Ovary (tissue), 9 donors: ENCODE data around the gene PCNX1. TPM values are rescaled to one million over a fixed set of nuclear protein-coding genes. Genes with fewer than 3 reads are reported as not detected.

Source experiments
- DNase-seq, 5 donors: peaks; one replicate each; pipeline ENCODE4 v3.0.0-alpha.2; 2019 to 2020
- H3K27ac ChIP-seq, 2 donors: fragments of 200-600 bp; one replicate each; pipeline versions ENCODE4 v1.5.1 to v1.8.0; 2019 to 2022
- H3K27me3 ChIP-seq: fragments of 200-600 bp; one replicate; pipeline ENCODE4 v1.8.0; 2022
- H3K36me3 ChIP-seq: fragments of 200-600 bp; sonication (generic); one replicate; pipeline ENCODE4 v1.5.1; 2019
- H3K4me1 ChIP-seq: one replicate; pipeline ENCODE4 v1.8.1; 2013; ENCODE audit warnings: mild to moderate bottlenecking, moderate library complexity; ENCODE audit not compliant: insufficient read depth
- H3K4me3 ChIP-seq: fragments of 200-600 bp; sonication (generic); one replicate; pipeline ENCODE4 v1.5.1; 2017
- H3K9me3 ChIP-seq, 2 donors: fragments of 200-600 bp in 1 of 2; sonication (generic) in 1 of 2; one replicate each; pipeline versions ENCODE4 v1.5.1 to v1.8.1; 2013 to 2019; ENCODE audit warnings: mild to moderate bottlenecking in 1 of 2, moderate library complexity in 1 of 2
- EP300 ChIP-seq: sonication (generic); formaldehyde crosslinking; IDR thresholded peaks from one replicate; pipeline ENCODE4 v1.6.1; 2017; ENCODE audit warnings: antibody characterized with exemption
- POLR2A ChIP-seq: fragments of 450-650 bp; IDR thresholded peaks from one replicate; pipeline ENCODE4 v1.6.1; 2017; ENCODE audit warnings: antibody characterized with exemption, mild to moderate bottlenecking, moderate library complexity
- WGBS, 3 donors: extraction: QIAGEN DNeasy Blood & Tissue Kit in 1 of 3; methylation state at CpG; one replicate each; pipeline versions ENCODE4 v1.1.5 to v1.1.7; 2013 to 2017; 5-methylcytosine and 5-hydroxymethylcytosine counted together
- intact Hi-C, 4 donors: fragments of 100-400 bp; cut with DNase I; formaldehyde crosslinking; loops; one replicate each; pipeline versions ENCODE4 v1.11.0 to v1.15.1; 2022 to 2023
- polyA plus RNA-seq, 2 donors: library from polyadenylated mRNA; stranded (reverse); fragments of 200-250 nt in 1 of 2; fragments of 350-450 nt in 1 of 2; fragmentation: Illumina TruSeq in 1 of 2; extraction: RNeasy Lipid Tissue Mini Kit (QIAGEN cat#74804) in 1 of 2; gene quantifications; one replicate each; pipeline ENCODE4 v1.2.3, GENCODE V29; 2013 to 2014
- total RNA-seq, 7 donors: library from RNA; depleted of rRNA in 2 of 7; stranded (reverse); fragments of >200 nt in 2 of 7; fragmentation: NEBNext Ultra II Directional in 3 of 7; extraction: Animal tissue kit (Norgen Biotek cat#: 25700) in 3 of 7; gene quantifications; one replicate each; pipeline versions ENCODE4 v1.1.0 to v1.2.4, GENCODE V29; 2016 to 2023
- TF ChIP-seq, protein P1 (sequence below), 3 donors: fragments of 450-650 bp in 2 of 3; fragments of 200-600 bp in 1 of 3; IDR thresholded peaks; one replicate each; pipeline versions ENCODE4 v1.5.1 to v1.8.0; 2016 to 2022; ENCODE audit warnings: antibody characterized with exemption in 3 of 3, mild to moderate bottlenecking in 1 of 3
- donor health status: DM: no; HTN: no; CAD: no; lungs with moderate emphysema.
- donor health status: DM: no; HTN: no; CAD: no.
- donor health status: Bipolar disorder and iron deficiency.
- donor health status: DM: yes; HTN: yes; CAD: no.
- donor health status: DM: no; HTN: no; CAD: no.
- donor health status: DM: yes; HTN: yes; CAD: no.

The PCNX1 gene
- total and polyA plus RNA-seq, 9 donors, result 13.3 to 101 (median 69.5) TPM

DNA sequence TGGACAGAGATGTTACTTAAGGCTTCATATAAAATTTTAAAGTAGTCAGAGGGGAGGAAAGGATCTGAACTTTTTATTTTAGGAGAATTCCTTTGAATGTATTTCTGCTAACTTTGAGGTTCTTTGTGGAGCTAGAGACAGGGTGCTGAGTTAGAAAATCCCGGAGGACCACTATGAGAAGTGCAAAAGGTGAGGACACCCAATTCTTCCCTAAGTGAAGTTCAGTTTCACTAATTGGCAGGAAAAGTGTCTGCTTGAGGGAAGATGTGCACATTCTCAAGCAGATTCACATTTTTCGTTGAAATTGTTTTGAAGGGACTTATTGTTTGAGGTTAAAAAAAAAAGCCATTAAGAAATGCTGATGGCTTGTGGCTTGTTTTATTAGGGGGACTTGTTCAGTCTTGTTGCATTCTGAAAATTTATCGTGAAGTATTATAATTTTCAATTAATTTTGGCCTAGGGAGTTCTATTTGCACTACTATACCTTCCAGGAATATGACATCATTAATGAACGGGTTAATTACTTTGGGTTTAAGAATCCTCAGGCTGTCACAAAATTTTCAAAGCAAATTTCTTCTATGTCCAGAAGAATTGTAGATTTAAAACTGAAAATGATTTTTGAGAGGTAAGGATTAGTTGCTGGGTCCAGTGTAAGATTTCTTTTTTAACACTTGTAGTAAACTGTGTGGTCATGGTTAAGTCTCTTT is 1.8 kb downstream of the PCNX1 start:
- Histone ChIP-seq H3K4me1 (peaks cover 16% of the 10 kb centered on the region), H3K27ac (peak overlapping the region; percentile 92 to 95), H3K4me3 (peak overlapping the region; percentile 98), H3K9me3 (no peaks in the 10 kb centered on the region), H3K27me3 (no peaks in the 10 kb centered on the region), H3K36me3 (no peaks in the 10 kb centered on the region)
- TF ChIP-seq EP300 (no peak), POLR2A (no peak)
- TF ChIP-seq, protein P1, sequence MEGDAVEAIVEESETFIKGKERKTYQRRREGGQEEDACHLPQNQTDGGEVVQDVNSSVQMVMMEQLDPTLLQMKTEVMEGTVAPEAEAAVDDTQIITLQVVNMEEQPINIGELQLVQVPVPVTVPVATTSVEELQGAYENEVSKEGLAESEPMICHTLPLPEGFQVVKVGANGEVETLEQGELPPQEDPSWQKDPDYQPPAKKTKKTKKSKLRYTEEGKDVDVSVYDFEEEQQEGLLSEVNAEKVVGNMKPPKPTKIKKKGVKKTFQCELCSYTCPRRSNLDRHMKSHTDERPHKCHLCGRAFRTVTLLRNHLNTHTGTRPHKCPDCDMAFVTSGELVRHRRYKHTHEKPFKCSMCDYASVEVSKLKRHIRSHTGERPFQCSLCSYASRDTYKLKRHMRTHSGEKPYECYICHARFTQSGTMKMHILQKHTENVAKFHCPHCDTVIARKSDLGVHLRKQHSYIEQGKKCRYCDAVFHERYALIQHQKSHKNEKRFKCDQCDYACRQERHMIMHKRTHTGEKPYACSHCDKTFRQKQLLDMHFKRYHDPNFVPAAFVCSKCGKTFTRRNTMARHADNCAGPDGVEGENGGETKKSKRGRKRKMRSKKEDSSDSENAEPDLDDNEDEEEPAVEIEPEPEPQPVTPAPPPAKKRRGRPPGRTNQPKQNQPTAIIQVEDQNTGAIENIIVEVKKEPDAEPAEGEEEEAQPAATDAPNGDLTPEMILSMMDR (IDR thresholded peaks at IDR 0.05), result no peak
- WGBS, 3 donors, result 17 to 32% (median 21%) methylated on average over 4 of the region's 4 CpGs
- DNase-seq, result no peak
- intact Hi-C loops, result loop anchor here (5.0 to 10.0 kb wide), 4 partner anchors 58 to 87 kb away; no protein-coding TSS in a partner anchor

DNA sequence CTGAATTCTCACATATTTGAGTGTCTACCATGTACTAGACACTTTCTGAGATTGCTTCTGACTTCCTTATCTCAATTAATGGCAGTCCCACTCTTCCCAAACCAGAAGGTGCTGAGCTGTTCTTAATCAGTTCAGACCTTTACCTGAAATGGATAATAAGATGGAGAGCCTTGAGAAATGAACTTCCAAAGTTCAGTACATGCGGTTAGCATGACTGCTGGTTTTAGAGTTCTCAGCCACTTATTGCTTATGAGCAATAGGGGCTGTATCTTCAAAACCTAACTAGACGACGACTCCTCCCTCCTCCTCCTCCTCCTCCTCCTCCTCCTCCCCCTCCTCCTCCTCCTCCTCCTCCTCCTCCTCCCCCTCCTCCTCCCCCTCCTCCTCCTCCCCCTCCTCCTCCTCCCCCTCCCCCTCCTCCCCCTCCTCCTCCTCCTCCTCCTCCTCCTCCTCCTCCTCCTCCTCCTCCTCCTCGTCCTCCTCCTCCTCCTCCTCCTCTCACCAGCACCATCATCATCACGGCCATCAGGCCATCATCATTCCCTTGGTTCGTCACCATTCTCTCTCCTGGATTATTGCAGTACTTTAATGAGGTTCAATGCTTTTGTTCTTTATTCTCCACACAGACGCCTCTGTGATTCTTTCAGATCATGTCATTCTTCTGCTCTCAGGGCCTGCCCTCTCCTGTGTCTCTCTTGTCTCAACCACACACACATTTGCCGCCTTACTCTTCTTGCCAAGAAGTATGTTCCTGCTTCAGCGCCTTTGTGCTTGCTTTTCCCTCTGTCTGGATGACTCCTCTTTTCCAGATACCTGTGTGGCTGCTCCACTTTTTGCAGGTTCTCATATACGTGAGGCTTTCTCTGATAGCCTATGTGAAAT is 2.7 kb downstream of the PCNX1 start:
- Histone ChIP-seq H3K27me3 (no peaks in the 10 kb centered on the region), H3K36me3 (no peaks in the 10 kb centered on the region), H3K4me3 (peak overlapping the region; percentile 98), H3K9me3 (no peaks in the 10 kb centered on the region), H3K27ac (no peak overlapping the region), H3K4me1 (peaks cover 14% of the 10 kb centered on the region)
- WGBS, 3 donors, result 72 to 76% (median 73%) methylated on average over 9 of the region's 10 CpGs
- TF ChIP-seq EP300, result no peak
- no peak for TF ChIP-seq POLR2A
- TF ChIP-seq, protein P1 (IDR thresholded peaks at IDR 0.05), result no peak
- intact Hi-C loops, result loop anchor here (5.0 to 10.0 kb wide), 4 partner anchors 57 to 88 kb away; no protein-coding TSS in a partner anchor
- no peak for DNase-seq

DNA sequence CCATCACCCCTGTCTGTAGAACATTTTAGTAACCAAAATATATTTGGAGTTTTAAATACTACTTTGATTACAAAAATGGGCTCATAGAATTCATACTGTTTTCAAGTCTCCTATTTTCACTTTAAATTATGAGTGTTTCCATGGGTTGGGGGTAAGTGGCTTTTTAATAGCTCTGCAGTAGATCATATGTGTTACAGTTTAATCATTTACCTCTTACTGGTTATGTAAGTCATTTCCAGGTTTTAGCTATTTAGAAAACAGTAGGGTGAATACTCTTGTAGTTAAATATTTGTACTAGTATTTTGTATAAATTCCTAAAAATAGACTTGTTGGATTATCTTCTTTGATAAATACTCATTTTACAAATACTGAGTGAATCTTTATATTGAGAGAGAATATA is 8.2 kb downstream of the PCNX1 start:
- no peak overlapping the region for H3K4me3 ChIP-seq
- DNase-seq, result no peak
- intact Hi-C loops, result no loop called here
- no peak overlapping the region for H3K27ac ChIP-seq
- H3K4me1 ChIP-seq, result peaks cover 4% of the 10 kb centered on the region
- H3K27me3 ChIP-seq, result no peaks in the 10 kb centered on the region
- no peaks in the 10 kb centered on the region for H3K36me3 ChIP-seq
- H3K9me3 ChIP-seq, result no peaks in the 10 kb centered on the region
- TF ChIP-seq EP300 (no peak), POLR2A (no peak)
- TF ChIP-seq, protein P1 (IDR thresholded peaks at IDR 0.05), result no peak

DNA sequence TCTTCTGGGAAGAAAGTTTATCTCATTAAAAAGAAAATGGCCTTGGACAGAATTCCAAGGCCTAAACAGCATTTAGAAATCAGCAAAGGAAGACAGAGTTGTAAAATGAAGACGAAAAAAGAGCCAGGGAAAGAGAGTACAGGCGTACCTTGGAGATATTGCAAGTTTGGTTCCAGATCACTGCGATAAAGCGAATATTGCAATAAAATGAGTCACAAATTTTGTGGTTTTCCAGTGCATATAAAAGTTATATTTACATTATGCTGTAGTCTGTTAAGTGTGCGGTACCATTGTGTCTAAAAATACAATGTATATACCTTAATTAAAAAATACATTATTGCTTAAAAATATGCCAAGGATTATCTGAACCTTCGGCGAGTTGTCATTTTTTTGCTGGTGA is 9.0 kb downstream of the PCNX1 start:
- H3K4me1 ChIP-seq, result peaks cover 4% of the 10 kb centered on the region
- 94 to 97% (median 95%) methylated on average over 7 of the region's 7 CpGs for WGBS, 3 donors
- intact Hi-C loops, result no loop called here

More for the DNA sequence above, 9.0 kb downstream of the PCNX1 start:
- Histone ChIP-seq H3K9me3 (no peaks in the 10 kb centered on the region), H3K27me3 (no peaks in the 10 kb centered on the region), H3K4me3 (no peak overlapping the region), H3K36me3 (no peaks in the 10 kb centered on the region), H3K27ac (no peak overlapping the region)
- DNase-seq, result no peak
- TF ChIP-seq POLR2A (no peak), EP300 (no peak)
- TF ChIP-seq, protein P1 (IDR thresholded peaks at IDR 0.05), result no peak
